HepG2 (cell line): ENCODE data around the gene MYBL2. TPM values are rescaled to one million over a fixed set of nuclear protein-coding genes. Genes with fewer than 3 reads are reported as not detected.

ENCODE experiments used
- BHLHE40 ChIP-seq: IDR thresholded peaks from 2 replicates; pipeline ENCODE4 v1.6.1; 2011; ENCODE audit warnings: low read length, improper control_type of control experiment
- GATAD2A ChIP-seq: IDR thresholded peaks from 2 replicates; pipeline ENCODE4 v1.6.1; 2016
- HINFP ChIP-seq: sonication (generic); formaldehyde crosslinking; IDR thresholded peaks from 2 replicates; pipeline ENCODE4 v1.4.0; 2020; ENCODE audit warnings: low read depth, mild to moderate bottlenecking, missing genetic modification reagents
- HNRNPH1 ChIP-seq: fragments of 200-400 bp; formaldehyde crosslinking; optimal IDR thresholded peaks from 2 replicates; pipeline ENCODE3; 2017; ENCODE audit warnings: mild to moderate bottlenecking, low read depth, low read length
- HOXD1 ChIP-seq: sonication (generic); formaldehyde crosslinking; IDR thresholded peaks from 2 replicates; pipeline ENCODE4 v1.5.0; 2020; ENCODE audit warnings: missing genetic modification reagents
- IRF9 ChIP-seq: sonication (generic); formaldehyde crosslinking; IDR thresholded peaks from 2 replicates; pipeline ENCODE4 v1.8.0; 2022; ENCODE audit warnings: missing genetic modification reagents, mild to moderate bottlenecking, borderline replicate concordance
- JUND ChIP-seq: sonication (generic); formaldehyde crosslinking; IDR thresholded peaks from 2 replicates; pipeline ENCODE4 v1.8.0; 2022; ENCODE audit warnings: mild to moderate bottlenecking, missing genetic modification reagents
- MEIS2 ChIP-seq: sonication (generic); formaldehyde crosslinking; IDR thresholded peaks from 2 replicates; pipeline ENCODE4 v1.9.0; 2021; ENCODE audit warnings: mild to moderate bottlenecking, missing genetic modification reagents
- MLX ChIP-seq: IDR thresholded peaks from 2 replicates; pipeline ENCODE4 v1.6.1; 2016
- NCOR1 ChIP-seq: fragments of 200-600 bp; sonication (generic); IDR thresholded peaks from 2 replicates; pipeline ENCODE4 v1.7.0; 2017; ENCODE audit warnings: antibody characterized with exemption, low read length, borderline replicate concordance
- PHF21A ChIP-seq: sonication (generic); formaldehyde crosslinking; IDR thresholded peaks from 2 replicates; pipeline ENCODE4 v1.5.0; 2020; ENCODE audit warnings: mild to moderate bottlenecking, missing genetic modification reagents
- RFX5 ChIP-seq: IDR thresholded peaks from 2 replicates; pipeline ENCODE4 v1.6.1; 2011; ENCODE audit warnings: low read depth, low read length, improper control_type of control experiment
- WIZ ChIP-seq: sonication (generic); formaldehyde crosslinking; IDR thresholded peaks from 2 replicates; pipeline ENCODE4 v1.5.1; 2020; ENCODE audit warnings: mild to moderate bottlenecking, missing genetic modification reagents
- ZBTB7B ChIP-seq: sonication (generic); formaldehyde crosslinking; IDR thresholded peaks from 2 replicates; pipeline ENCODE4 v1.4.0; 2020; ENCODE audit warnings: missing genetic modification reagents
- ZC3H4 ChIP-seq: sonication (generic); formaldehyde crosslinking; IDR thresholded peaks from 2 replicates; pipeline ENCODE4 v1.4.0; 2020; ENCODE audit warnings: missing genetic modification reagents, borderline replicate concordance
- ZFP90 ChIP-seq: sonication (generic); formaldehyde crosslinking; IDR thresholded peaks from 2 replicates; pipeline ENCODE4 v1.8.0; 2022; ENCODE audit warnings: missing genetic modification reagents, mild to moderate bottlenecking, inconsistent platforms, borderline replicate concordance
- ZNF235 ChIP-seq: sonication (generic); formaldehyde crosslinking; IDR thresholded peaks from 2 replicates; pipeline ENCODE4 v1.8.1; 2023; ENCODE audit warnings: mild to moderate bottlenecking, missing genetic modification reagents, borderline replicate concordance
- ZNF569 ChIP-seq: sonication (generic); formaldehyde crosslinking; IDR thresholded peaks from 2 replicates; pipeline ENCODE4 v1.5.0; 2020; ENCODE audit warnings: mild to moderate bottlenecking, missing genetic modification reagents, moderate library complexity, borderline replicate concordance
- ZNF572 ChIP-seq: sonication (generic); formaldehyde crosslinking; IDR thresholded peaks from 2 replicates; pipeline ENCODE4 v1.5.1; 2020; ENCODE audit warnings: mild to moderate bottlenecking, missing genetic modification reagents
- ZNF792 ChIP-seq: IDR thresholded peaks from 2 replicates; pipeline ENCODE4 v1.6.1; 2016
- polyA plus RNA-seq, 8 experiments: library from polyadenylated mRNA; depleted of rRNA in 3 of 8; stranded (reverse) in 7 of 8; unstranded in 1 of 8; fragments of >200 nt; fragmentation: Illumina TruSeq in 4 of 8; extraction: Trizol in 4 of 8; gene quantifications; 2 replicates each; pipeline versions ENCODE4 v1.2.1 to v1.2.3, GENCODE V29; 2011 to 2016; ENCODE audit warnings: low read depth in 4 of 8, missing spikeins in 1 of 8, mixed read lengths in 1 of 8; ENCODE audit not compliant: insufficient read depth in 1 of 8
- total RNA-seq, 5 experiments: library from RNA; depleted of rRNA; stranded (reverse); fragments of >200 nt; fragmentation: Illumina TruSeq; extraction: Trizol; gene quantifications; 2 replicates each; pipeline ENCODE4 v1.2.3, GENCODE V29; 2016; ENCODE audit warnings: low read depth in 1 of 5
- TF ChIP-seq, protein P1 (sequence below): sonication (generic); formaldehyde crosslinking; IDR thresholded peaks from 2 replicates; pipeline ENCODE4 v1.5.0; 2020; ENCODE audit warnings: missing genetic modification reagents
- TF ChIP-seq, protein P2 (sequence below): sonication (generic); formaldehyde crosslinking; IDR thresholded peaks from 2 replicates; pipeline ENCODE4 v1.5.1; 2020; ENCODE audit warnings: missing genetic modification reagents, mild to moderate bottlenecking, borderline replicate concordance
- TF ChIP-seq, protein P3 (sequence below): sonication (generic); formaldehyde crosslinking; IDR thresholded peaks from 2 replicates; pipeline ENCODE4 v1.4.0; 2020; ENCODE audit warnings: mild to moderate bottlenecking, missing genetic modification reagents

Gene MYBL2
- total and polyA plus RNA-seq, 2 of the 13 experiments (the other 11 are each of a cell fraction or from before 2014, with no cell fraction given): 11.9 to 66.2 TPM

DNA sequence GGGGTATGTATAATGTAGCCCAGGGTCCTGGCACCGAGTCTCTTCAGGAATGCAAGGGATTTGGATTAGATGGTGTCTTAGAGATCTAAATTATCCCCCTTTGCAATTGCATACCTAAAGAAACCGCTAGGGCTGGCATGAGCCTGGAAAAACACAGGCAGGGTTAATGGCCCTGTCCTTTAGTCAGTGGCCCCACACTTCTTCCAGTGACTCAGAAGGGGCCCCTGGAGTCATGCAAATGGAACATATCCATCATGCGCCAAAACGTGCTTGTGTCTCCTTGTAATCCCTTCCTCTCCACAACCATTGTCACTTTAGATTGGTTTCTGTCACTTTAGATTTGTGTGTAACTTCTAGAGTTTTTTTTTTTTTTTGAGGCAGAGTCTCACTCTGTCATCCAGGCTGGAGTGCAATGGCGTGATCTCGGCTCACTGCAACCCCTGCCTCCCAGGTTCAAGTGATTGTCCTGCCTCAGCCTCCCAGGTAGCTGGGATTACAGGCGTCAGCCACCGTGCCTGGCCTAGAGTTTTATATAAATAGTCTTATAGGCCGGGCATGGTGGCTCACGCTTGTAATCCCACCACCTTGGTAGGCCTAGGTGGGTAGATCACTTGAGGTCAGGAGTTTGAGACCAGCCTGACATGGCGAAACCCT lies 8.7 kb upstream of the MYBL2 start (continued):
- TF ChIP-seq PHF21A (CRISPR knock-in tag): no peak
- TF ChIP-seq NCOR1: no peak
- no peak for TF ChIP-seq MLX
- TF ChIP-seq, protein P1, sequence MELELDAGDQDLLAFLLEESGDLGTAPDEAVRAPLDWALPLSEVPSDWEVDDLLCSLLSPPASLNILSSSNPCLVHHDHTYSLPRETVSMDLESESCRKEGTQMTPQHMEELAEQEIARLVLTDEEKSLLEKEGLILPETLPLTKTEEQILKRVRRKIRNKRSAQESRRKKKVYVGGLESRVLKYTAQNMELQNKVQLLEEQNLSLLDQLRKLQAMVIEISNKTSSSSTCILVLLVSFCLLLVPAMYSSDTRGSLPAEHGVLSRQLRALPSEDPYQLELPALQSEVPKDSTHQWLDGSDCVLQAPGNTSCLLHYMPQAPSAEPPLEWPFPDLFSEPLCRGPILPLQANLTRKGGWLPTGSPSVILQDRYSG (CRISPR knock-in tag): peak; percentile 86; the same call in 1 of the 2 replicates
- TF ChIP-seq BHLHE40: peak; percentile 8; the same call in 1 of the 2 replicates
- no peak for TF ChIP-seq ZBTB7B
- TF ChIP-seq ZNF572 (CRISPR knock-in tag): no peak
- 0 out of 2 replicates have a peak, but pooled peaks have one; percentile 25 for TF ChIP-seq HOXD1 (CRISPR knock-in tag)
- no peak for TF ChIP-seq ZFP90 (CRISPR knock-in tag)
- TF ChIP-seq GATAD2A: no peak; the same call in 1 of the 2 replicates
- peak; percentile 80 for TF ChIP-seq ZC3H4 (CRISPR knock-in tag)
- TF ChIP-seq HNRNPH1: no peak
- no peak for TF ChIP-seq WIZ
- no peak for TF ChIP-seq ZNF792 (CRISPR knock-in tag)
- TF ChIP-seq ZNF235 (CRISPR knock-in tag): no peak
- TF ChIP-seq HINFP (CRISPR knock-in tag): no peak
- TF ChIP-seq, protein P2, sequence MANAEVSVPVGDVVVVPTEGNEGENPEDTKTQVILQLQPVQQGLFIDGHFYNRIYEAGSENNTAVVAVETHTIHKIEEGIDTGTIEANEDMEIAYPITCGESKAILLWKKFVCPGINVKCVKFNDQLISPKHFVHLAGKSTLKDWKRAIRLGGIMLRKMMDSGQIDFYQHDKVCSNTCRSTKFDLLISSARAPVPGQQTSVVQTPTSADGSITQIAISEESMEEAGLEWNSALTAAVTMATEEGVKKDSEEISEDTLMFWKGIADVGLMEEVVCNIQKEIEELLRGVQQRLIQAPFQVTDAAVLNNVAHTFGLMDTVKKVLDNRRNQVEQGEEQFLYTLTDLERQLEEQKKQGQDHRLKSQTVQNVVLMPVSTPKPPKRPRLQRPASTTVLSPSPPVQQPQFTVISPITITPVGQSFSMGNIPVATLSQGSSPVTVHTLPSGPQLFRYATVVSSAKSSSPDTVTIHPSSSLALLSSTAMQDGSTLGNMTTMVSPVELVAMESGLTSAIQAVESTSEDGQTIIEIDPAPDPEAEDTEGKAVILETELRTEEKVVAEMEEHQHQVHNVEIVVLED: no peak
- no peak for TF ChIP-seq RFX5
- TF ChIP-seq JUND (CRISPR knock-in tag): 0 out of 2 replicates have a peak, but pooled peaks have one; percentile 4
- TF ChIP-seq, protein P3, sequence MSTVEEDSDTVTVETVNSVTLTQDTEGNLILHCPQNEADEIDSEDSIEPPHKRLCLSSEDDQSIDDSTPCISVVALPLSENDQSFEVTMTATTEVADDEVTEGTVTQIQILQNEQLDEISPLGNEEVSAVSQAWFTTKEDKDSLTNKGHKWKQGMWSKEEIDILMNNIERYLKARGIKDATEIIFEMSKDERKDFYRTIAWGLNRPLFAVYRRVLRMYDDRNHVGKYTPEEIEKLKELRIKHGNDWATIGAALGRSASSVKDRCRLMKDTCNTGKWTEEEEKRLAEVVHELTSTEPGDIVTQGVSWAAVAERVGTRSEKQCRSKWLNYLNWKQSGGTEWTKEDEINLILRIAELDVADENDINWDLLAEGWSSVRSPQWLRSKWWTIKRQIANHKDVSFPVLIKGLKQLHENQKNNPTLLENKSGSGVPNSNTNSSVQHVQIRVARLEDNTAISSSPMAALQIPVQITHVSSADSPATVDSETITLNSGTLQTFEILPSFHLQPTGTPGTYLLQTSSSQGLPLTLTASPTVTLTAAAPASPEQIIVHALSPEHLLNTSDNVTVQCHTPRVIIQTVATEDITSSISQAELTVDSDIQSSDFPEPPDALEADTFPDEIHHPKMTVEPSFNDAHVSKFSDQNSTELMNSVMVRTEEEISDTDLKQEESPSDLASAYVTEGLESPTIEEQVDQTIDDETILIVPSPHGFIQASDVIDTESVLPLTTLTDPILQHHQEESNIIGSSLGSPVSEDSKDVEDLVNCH (CRISPR knock-in tag): no peak
- TF ChIP-seq IRF9: no peak
- 0 out of 2 replicates have a peak, but pooled peaks have one; percentile 22 for TF ChIP-seq ZNF569 (CRISPR knock-in tag)
- 0 out of 2 replicates have a peak, but pooled peaks have one; percentile 32 for TF ChIP-seq MEIS2 (CRISPR knock-in tag)
